ENCODE results near the gene MKRN1.
"Not testable (repeated sequence)": the region's sequence is repeated elsewhere in the genome, so short reads cannot be mapped to it uniquely, and the experiment has no call there.

MKRN1 gene

DNA sequence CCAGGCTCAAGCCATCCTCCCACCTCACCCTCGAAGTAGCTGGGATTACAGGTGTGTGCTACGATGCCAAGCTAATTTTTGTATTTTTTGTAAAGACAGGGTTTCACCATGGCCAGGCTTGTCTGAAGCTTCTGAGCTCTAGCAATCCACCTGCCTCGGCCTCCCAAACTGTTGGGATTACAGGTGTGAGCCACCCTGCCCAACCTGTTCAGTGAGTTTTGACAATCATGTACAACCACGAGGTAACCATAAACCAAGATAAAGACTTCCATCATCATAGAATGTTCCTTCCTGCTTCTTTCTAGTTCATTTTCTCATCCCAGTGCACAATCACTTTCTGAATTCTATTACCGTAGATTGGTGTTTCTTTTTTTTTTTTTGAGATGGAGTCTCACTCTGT lies 30.5 kb upstream of the MKRN1 start:
- TF ChIP-seq EZH2phosphoT487 (IDR thresholded peaks at IDR 0.05; ENCODE audit: borderline replicate concordance), result no peak
- TF ChIP-seq, protein P1, sequence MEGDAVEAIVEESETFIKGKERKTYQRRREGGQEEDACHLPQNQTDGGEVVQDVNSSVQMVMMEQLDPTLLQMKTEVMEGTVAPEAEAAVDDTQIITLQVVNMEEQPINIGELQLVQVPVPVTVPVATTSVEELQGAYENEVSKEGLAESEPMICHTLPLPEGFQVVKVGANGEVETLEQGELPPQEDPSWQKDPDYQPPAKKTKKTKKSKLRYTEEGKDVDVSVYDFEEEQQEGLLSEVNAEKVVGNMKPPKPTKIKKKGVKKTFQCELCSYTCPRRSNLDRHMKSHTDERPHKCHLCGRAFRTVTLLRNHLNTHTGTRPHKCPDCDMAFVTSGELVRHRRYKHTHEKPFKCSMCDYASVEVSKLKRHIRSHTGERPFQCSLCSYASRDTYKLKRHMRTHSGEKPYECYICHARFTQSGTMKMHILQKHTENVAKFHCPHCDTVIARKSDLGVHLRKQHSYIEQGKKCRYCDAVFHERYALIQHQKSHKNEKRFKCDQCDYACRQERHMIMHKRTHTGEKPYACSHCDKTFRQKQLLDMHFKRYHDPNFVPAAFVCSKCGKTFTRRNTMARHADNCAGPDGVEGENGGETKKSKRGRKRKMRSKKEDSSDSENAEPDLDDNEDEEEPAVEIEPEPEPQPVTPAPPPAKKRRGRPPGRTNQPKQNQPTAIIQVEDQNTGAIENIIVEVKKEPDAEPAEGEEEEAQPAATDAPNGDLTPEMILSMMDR (conservative IDR thresholded peaks at IDR 0.05; ENCODE audit: low read length), result no peak
- Histone ChIP-seq H3K36me3 (ENCODE audit: insufficient read depth, low read length) (no peaks in the 10 kb centered on the region), H3K79me2 (ENCODE audit: insufficient read depth, low read length) (no peaks in the 10 kb centered on the region), H4K20me1 (ENCODE audit: insufficient read depth, low read length, poor library complexity, severe bottlenecking) (no peaks in the 10 kb centered on the region), H3F3A (ENCODE audit: low read depth) (no peaks in the 10 kb centered on the region), H3K4me1 (ENCODE audit: insufficient read depth, low read length, poor library complexity, severe bottlenecking) (no peaks in the 10 kb centered on the region), H3K27me3 (ENCODE audit: insufficient read depth, low read length, poor library complexity, severe bottlenecking) (no peaks in the 10 kb centered on the region), H2AFZ (ENCODE audit: low read length) (no peak overlapping the region), H3K9me2 (replicated peaks; ENCODE audit: low read depth, low read length) (no peaks in the 10 kb centered on the region), H3K9ac (ENCODE audit: low read depth, low read length, poor library complexity, severe bottlenecking) (no peak overlapping the region), H3K4me3 (ENCODE audit: low read length, poor library complexity, severe bottlenecking) (no peak overlapping the region), H3K9me3 (ENCODE audit: insufficient read depth, low read depth, low read length) (no peaks in the 10 kb centered on the region), H3K4me2 (ENCODE audit: low read depth, low read length, poor library complexity, severe bottlenecking) (no peak overlapping the region)

DNA sequence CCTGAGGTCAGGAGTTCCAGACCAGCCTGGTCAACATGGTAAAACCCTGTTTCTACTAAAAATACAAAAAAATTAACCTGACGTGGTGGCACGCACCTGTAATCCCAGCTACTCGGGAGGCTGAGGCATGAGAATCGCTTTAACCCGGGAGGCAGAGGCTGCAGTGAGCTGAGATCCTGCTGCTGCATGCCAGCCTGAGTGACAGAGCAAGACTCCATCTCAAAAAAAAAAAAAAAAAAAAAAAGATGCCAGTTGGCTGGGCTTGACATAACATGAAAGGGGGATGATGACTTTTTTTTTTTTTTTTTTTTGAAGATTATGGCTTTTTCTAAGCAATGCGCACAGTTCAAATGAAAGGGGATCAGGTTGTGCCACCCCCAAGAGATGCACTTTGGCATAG lies 28.3 kb upstream of the MKRN1 start:
- H3K4me3 ChIP-seq (ENCODE audit: low read length, poor library complexity, severe bottlenecking); H3K4me2 ChIP-seq (ENCODE audit: low read depth, low read length, poor library complexity, severe bottlenecking); H4K20me1 ChIP-seq (ENCODE audit: insufficient read depth, low read length, poor library complexity, severe bottlenecking); H3K9me2 ChIP-seq (replicated peaks; ENCODE audit: low read depth, low read length); H3K4me1 ChIP-seq (ENCODE audit: insufficient read depth, low read length, poor library complexity, severe bottlenecking); H3K36me3 ChIP-seq (ENCODE audit: insufficient read depth, low read length); H3F3A ChIP-seq (ENCODE audit: low read depth); H3K9me3 ChIP-seq (ENCODE audit: insufficient read depth, low read depth, low read length); H3K9ac ChIP-seq (ENCODE audit: low read depth, low read length, poor library complexity, severe bottlenecking); H3K79me2 ChIP-seq (ENCODE audit: insufficient read depth, low read length); H2AFZ ChIP-seq (ENCODE audit: low read length); H3K27me3 ChIP-seq (ENCODE audit: insufficient read depth, low read length, poor library complexity, severe bottlenecking): not testable (repeated sequence)

DNA sequence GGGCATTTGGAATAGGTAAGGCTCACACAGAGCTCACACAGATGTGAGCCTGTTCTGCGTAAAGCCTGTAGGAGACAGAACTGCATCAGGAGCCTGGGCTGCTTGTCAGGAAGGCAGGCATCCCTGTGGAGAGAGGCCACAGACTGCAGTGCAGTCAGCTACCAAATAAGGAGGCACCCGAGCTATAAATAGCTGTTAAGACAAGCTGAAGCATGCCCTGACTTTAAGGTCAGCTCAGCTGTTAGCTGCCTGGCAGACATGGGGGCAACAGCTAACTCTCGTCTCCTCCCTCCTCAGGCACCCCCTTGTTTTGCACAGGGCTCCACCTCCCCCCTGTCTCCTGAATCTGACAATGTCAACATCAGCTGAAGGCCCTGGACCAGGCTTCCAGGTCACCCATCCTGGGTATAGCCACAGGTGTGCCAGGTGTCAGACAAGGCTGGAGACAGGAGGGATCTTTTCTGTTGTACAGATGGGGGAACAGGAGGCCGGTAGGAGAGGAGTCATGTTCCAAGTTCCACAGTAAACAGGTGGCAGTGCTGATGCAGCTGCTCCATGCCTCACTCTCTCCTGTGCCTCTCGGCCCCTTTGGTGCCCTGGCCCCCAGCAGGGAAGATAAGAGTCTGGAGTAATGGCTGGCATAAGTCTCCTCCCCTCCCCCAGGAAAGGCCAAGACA lies 27.6 kb upstream of the MKRN1 start:
- Histone ChIP-seq H3K9me2 (replicated peaks; ENCODE audit: low read depth, low read length) (no peaks in the 10 kb centered on the region), H3K79me2 (ENCODE audit: insufficient read depth, low read length) (no peaks in the 10 kb centered on the region), H3K4me1 (ENCODE audit: insufficient read depth, low read length, poor library complexity, severe bottlenecking) (no peaks in the 10 kb centered on the region), H4K20me1 (ENCODE audit: insufficient read depth, low read length, poor library complexity, severe bottlenecking) (no peaks in the 10 kb centered on the region), H3K9ac (ENCODE audit: low read depth, low read length, poor library complexity, severe bottlenecking) (no peak overlapping the region), H3K4me3 (ENCODE audit: low read length, poor library complexity, severe bottlenecking) (no peak overlapping the region), H2AFZ (ENCODE audit: low read length) (no peak overlapping the region), H3F3A (ENCODE audit: low read depth) (no peaks in the 10 kb centered on the region), H3K9me3 (ENCODE audit: insufficient read depth, low read depth, low read length) (no peaks in the 10 kb centered on the region), H3K4me2 (ENCODE audit: low read depth, low read length, poor library complexity, severe bottlenecking) (no peak overlapping the region), H3K36me3 (ENCODE audit: insufficient read depth, low read length) (no peaks in the 10 kb centered on the region), H3K27me3 (ENCODE audit: insufficient read depth, low read length, poor library complexity, severe bottlenecking) (no peaks in the 10 kb centered on the region)
- TF ChIP-seq, protein P1 (conservative IDR thresholded peaks at IDR 0.05; ENCODE audit: low read length), result no peak
- no peak for TF ChIP-seq EZH2phosphoT487 (IDR thresholded peaks at IDR 0.05; ENCODE audit: borderline replicate concordance)

DNA sequence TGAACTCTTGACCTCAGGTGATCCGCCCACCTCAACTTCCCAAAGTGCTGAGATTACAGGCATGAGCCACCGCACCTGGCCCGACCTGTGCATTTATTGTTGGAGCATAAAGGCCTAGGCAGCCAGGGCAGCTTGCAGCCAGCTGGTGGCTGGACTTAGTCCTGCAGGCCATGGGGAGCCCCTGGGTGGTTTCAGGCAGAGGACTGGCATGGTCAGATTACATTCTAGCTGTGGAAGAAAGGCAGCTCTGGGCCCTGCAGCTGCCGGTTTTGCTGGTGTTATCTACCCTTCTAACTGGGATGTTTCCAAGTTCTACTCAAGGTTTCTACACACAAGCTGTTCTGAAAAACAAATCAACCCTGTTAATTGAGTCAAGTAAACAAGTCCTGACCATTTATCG lies 22.7 kb upstream of the MKRN1 start:
- H2AFZ ChIP-seq (ENCODE audit: low read length), result no peak overlapping the region
- no peak overlapping the region for H3K4me3 ChIP-seq (ENCODE audit: low read length, poor library complexity, severe bottlenecking)
- no peaks in the 10 kb centered on the region for H3K9me3 ChIP-seq (ENCODE audit: insufficient read depth, low read depth, low read length)
- TF ChIP-seq, protein P1 (conservative IDR thresholded peaks at IDR 0.05; ENCODE audit: low read length), result no peak
- TF ChIP-seq EZH2phosphoT487 (IDR thresholded peaks at IDR 0.05; ENCODE audit: borderline replicate concordance), result no peak
- no peaks in the 10 kb centered on the region for H3K27me3 ChIP-seq (ENCODE audit: insufficient read depth, low read length, poor library complexity, severe bottlenecking)
- no peaks in the 10 kb centered on the region for H3K36me3 ChIP-seq (ENCODE audit: insufficient read depth, low read length)
- no peak overlapping the region for H3K4me2 ChIP-seq (ENCODE audit: low read depth, low read length, poor library complexity, severe bottlenecking)
- no peaks in the 10 kb centered on the region for H3K9me2 ChIP-seq (replicated peaks; ENCODE audit: low read depth, low read length)
- H3K79me2 ChIP-seq (ENCODE audit: insufficient read depth, low read length), result no peaks in the 10 kb centered on the region
- no peaks in the 10 kb centered on the region for H4K20me1 ChIP-seq (ENCODE audit: insufficient read depth, low read length, poor library complexity, severe bottlenecking)
- H3F3A ChIP-seq (ENCODE audit: low read depth), result no peaks in the 10 kb centered on the region
- H3K4me1 ChIP-seq (ENCODE audit: insufficient read depth, low read length, poor library complexity, severe bottlenecking), result no peaks in the 10 kb centered on the region
- H3K9ac ChIP-seq (ENCODE audit: low read depth, low read length, poor library complexity, severe bottlenecking), result no peak overlapping the region

DNA sequence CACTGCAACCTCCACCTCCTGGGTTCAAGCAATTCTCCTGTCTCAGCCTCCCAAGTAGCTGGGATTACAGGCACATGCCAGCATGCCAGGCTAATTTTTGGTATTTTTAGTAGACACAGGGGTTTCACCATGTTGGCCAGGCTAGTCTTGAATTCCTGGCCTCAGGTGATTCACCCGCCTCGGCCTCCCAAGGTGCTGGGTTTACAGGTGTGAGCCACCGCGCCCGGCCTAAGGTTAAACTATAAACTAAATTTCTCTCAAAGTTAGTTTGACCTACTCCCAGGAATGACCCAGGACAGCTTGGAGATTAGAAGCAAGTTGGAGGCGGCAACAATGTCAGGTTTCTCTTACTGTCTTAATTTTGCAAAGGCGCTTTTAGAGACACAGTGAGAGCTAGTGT lies 18.5 kb upstream of the MKRN1 start:
- H3K4me2 ChIP-seq (ENCODE audit: low read depth, low read length, poor library complexity, severe bottlenecking); H2AFZ ChIP-seq (ENCODE audit: low read length); H3K9ac ChIP-seq (ENCODE audit: low read depth, low read length, poor library complexity, severe bottlenecking); H3K27me3 ChIP-seq (ENCODE audit: insufficient read depth, low read length, poor library complexity, severe bottlenecking); H3K9me3 ChIP-seq (ENCODE audit: insufficient read depth, low read depth, low read length); H3K4me1 ChIP-seq (ENCODE audit: insufficient read depth, low read length, poor library complexity, severe bottlenecking); H3K9me2 ChIP-seq (replicated peaks; ENCODE audit: low read depth, low read length); H3K79me2 ChIP-seq (ENCODE audit: insufficient read depth, low read length); H3F3A ChIP-seq (ENCODE audit: low read depth); H3K36me3 ChIP-seq (ENCODE audit: insufficient read depth, low read length); H3K4me3 ChIP-seq (ENCODE audit: low read length, poor library complexity, severe bottlenecking); H4K20me1 ChIP-seq (ENCODE audit: insufficient read depth, low read length, poor library complexity, severe bottlenecking): not testable (repeated sequence)
